Sigmoid colon (tissue), 4 donors: Measurements from ENCODE around the gene POFUT1.

Source experiments
- CTCF ChIP-seq, 4 experiments: fragments of 450-650 bp in 3 of 4; fragments of 200-600 bp in 1 of 4; IDR thresholded peaks; one replicate each; pipeline ENCODE4 v1.5.1; 2016 to 2019; ENCODE audit warnings: antibody characterized with exemption in 4 of 4, mild to moderate bottlenecking in 3 of 4, moderate library complexity in 2 of 4
- EP300 ChIP-seq, 4 donors: sonication (generic); formaldehyde crosslinking; IDR thresholded peaks; one replicate each; pipeline ENCODE4 v1.6.1; 2017; ENCODE audit warnings: antibody characterized with exemption in 4 of 4
- POLR2AphosphoS5 ChIP-seq, 4 donors: sonication (generic); formaldehyde crosslinking; IDR thresholded peaks; one replicate each; pipeline ENCODE4 v1.6.1; 2017; ENCODE audit warnings: antibody characterized with exemption in 4 of 4

DNA sequence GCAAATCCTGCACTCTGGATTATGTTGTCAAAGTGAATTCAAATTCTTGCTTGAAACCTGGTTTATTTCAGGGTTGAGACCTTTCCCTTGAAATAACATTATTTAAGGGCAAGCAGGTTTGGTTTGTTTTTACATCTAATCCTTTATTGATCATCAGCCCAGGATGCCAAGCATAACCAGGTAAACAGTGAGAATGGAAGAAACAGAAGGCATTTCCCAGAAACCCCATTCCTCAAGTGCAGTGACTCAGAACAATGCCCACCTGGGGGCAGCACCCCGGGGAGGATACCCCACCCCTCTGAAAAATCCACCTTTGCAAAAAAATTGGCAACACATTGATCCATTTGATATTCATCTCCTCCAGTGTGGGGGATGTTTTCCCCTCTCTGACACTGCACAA, 32.5 kb downstream of the POFUT1 start:
- TF ChIP-seq EP300 (IDR thresholded peaks at IDR 0.05) = no peak
- TF ChIP-seq CTCF (IDR thresholded peaks at IDR 0.05) = no peak
- TF ChIP-seq POLR2AphosphoS5 (IDR thresholded peaks at IDR 0.05) = no peak
